K562 (cell line): ENCODE measurements around the gene POMT1. TPM values are rescaled to one million over a fixed set of nuclear protein-coding genes. Genes with fewer than 3 reads are reported as not detected.

Source experiments
- ATAC-seq: fragments of 200-7000 bp; cut with Tn5 transposase; 3 replicates; pipeline ENCODE4 v1.9.1; 2020; ENCODE audit warnings: moderate library complexity
- BruUV-seq: library from RNA; stranded (reverse); fragments of 400-500 nt; replicated peaks from 2 replicates; lab custom pipeline; 2021; lab: Mats Ljungman, UMichigan
- CTCF ChIA-PET: fragments of 300-600 bp; formaldehyde crosslinking; extraction: SDS; loops from one replicate; lab custom pipeline; 2021; ENCODE audit warnings: low intra/inter-chr PET ratio; lab: Yijun Ruan, JAX
- POLR2A ChIA-PET: fragments of 300-600, 350-650 bp; sonication (Branson Sonifier 250); formaldehyde crosslinking; extraction: SDS; loops from one replicate; lab custom pipeline; 2021; ENCODE audit warnings: antibody characterized with exemption, inconsistent platforms; lab: Yijun Ruan, JAX
- DNase-seq, 4 experiments: peaks; one replicate each; pipeline versions ENCODE4 v3.0.0 to v3.0.0-alpha.2; 2011 to 2018; ENCODE audit warnings: low spot score in 3 of 4, mixed read lengths in 3 of 4; ENCODE audit errors: extremely low read depth in 1 of 4
- FAIRE-seq: peaks from 2 replicates; lab custom pipeline; 2011; peaks lifted over from hg19 to GRCh38; lab: Jason Lieb, UNC
- H2AFZ ChIP-seq: 2 replicates; pipeline ENCODE4 v1.6.0; 2011; ENCODE audit warnings: low read depth, low read length, control low read depth, inconsistent platforms
- H3K27ac ChIP-seq: fragments of 200-600 bp; 3 replicates; pipeline ENCODE4 v1.8.0; 2011; ENCODE audit warnings: low read depth, mild to moderate bottlenecking, control low read depth, inconsistent platforms, low read length, moderate library complexity, mixed read lengths; ENCODE audit errors: extremely low read depth
- H3K27me3 ChIP-seq, 2 experiments: fragments of 300-600 bp in 1 of 2; 2 replicates in 1 of 2; 3 replicates in 1 of 2; pipeline versions ENCODE4 v1.6.0 to v1.8.0; 2011; ENCODE audit warnings: inconsistent platforms in 2 of 2, low read length in 2 of 2, mild to moderate bottlenecking in 1 of 2, mixed read lengths in 1 of 2, moderate library complexity in 1 of 2; ENCODE audit not compliant: control insufficient read depth in 2 of 2, insufficient read depth in 2 of 2
- H3K36me3 ChIP-seq: fragments of 300-600 bp; 3 replicates; pipeline ENCODE4 v1.8.0; 2011; ENCODE audit warnings: mild to moderate bottlenecking, low read length, inconsistent platforms; ENCODE audit not compliant: control insufficient read depth, insufficient read depth
- H3K4me1 ChIP-seq, 2 experiments: fragments of 200-600 bp in 1 of 2; replicated peaks in 1 of 2; 2 replicates in 1 of 2; 3 replicates in 1 of 2; pipeline versions ENCODE4 v1.5.1 to v1.8.0; 2011; ENCODE audit warnings: inconsistent platforms in 2 of 2, low read length in 2 of 2, mild to moderate bottlenecking in 1 of 2, mixed read lengths in 1 of 2, moderate library complexity in 1 of 2; ENCODE audit not compliant: control insufficient read depth in 2 of 2, insufficient read depth in 2 of 2
- H3K4me2 ChIP-seq: 2 replicates; pipeline ENCODE4 v1.6.1; 2011; ENCODE audit warnings: low read length, control low read depth, inconsistent platforms, mixed read lengths; ENCODE audit not compliant: insufficient read depth
- H3K4me3 ChIP-seq: fragments of 200-600 bp; sonication (generic), shearing (Covaris generic); 2 replicates; pipeline ENCODE4 v1.5.1; 2016; ENCODE audit warnings: control low read depth, inconsistent platforms
- H3K79me2 ChIP-seq: fragments of 200-600 bp; 3 replicates; pipeline ENCODE4 v1.8.0; 2011; ENCODE audit warnings: low read length, inconsistent platforms; ENCODE audit not compliant: control insufficient read depth, insufficient read depth
- H3K9ac ChIP-seq, 2 experiments: 2 replicates each; pipeline versions ENCODE4 v1.6.0 to v1.6.1; 2011; ENCODE audit warnings: low read depth in 2 of 2, low read length in 2 of 2, control low read depth in 1 of 2, inconsistent platforms in 1 of 2, mild to moderate bottlenecking in 1 of 2, mixed read lengths in 1 of 2; ENCODE audit not compliant: insufficient read depth in 1 of 2
- H3K9me1 ChIP-seq: one replicate; pipeline ENCODE4 v1.6.0; 2011; ENCODE audit warnings: inconsistent platforms, mild to moderate bottlenecking, low read length, moderate library complexity; ENCODE audit not compliant: control insufficient read depth, insufficient read depth
- H3K9me3 ChIP-seq: replicated peaks from 2 replicates; pipeline ENCODE4 v1.5.1; 2011; ENCODE audit warnings: low read depth, low read length, inconsistent platforms; ENCODE audit not compliant: control insufficient read depth, insufficient read depth
- H4K20me1 ChIP-seq: replicated peaks from 2 replicates; pipeline ENCODE4 v1.6.1; 2011; ENCODE audit warnings: low read length, inconsistent platforms, mixed read lengths; ENCODE audit not compliant: control insufficient read depth, insufficient read depth
- ARID3B ChIP-seq: fragments of 250-450 bp; sonication (Bioruptor Pico); IDR thresholded peaks from 2 replicates; pipeline ENCODE4 v1.4.0; 2020; ENCODE audit warnings: borderline replicate concordance
- CBFA2T3 ChIP-seq: fragments of 450-650 bp; IDR thresholded peaks from 2 replicates; pipeline ENCODE4 v1.6.1; 2017
- EGR1 ChIP-seq: fragments of 450-650 bp; conservative IDR thresholded peaks from 2 replicates; pipeline ENCODE4 v1.6.1; 2017; ENCODE audit warnings: mild to moderate bottlenecking
- ETS2 ChIP-seq: IDR thresholded peaks from 2 replicates; pipeline ENCODE4 v1.6.1; 2016; ENCODE audit warnings: borderline replicate concordance, missing genetic modification characterization, mild to moderate bottlenecking, moderate library complexity, missing compliant biosample characterization; ENCODE audit not compliant: poor library complexity, severe bottlenecking
- HDAC1 ChIP-seq, 2 experiments: fragments of 450-650 bp; IDR thresholded peaks; 2 replicates each; pipeline ENCODE4 v1.6.1; 2016 to 2017; ENCODE audit warnings: inconsistent platforms in 1 of 2, mild to moderate bottlenecking in 1 of 2, moderate library complexity in 1 of 2
- MYC ChIP-seq, 2 experiments: fragments of 250-450 bp in 1 of 2; sonication (Bioruptor Pico) in 1 of 2; IDR thresholded peaks; 2 replicates each; pipeline versions ENCODE4 v1.5.1 to v1.6.1; 2012 to 2021; ENCODE audit warnings: low read depth in 2 of 2, borderline replicate concordance in 1 of 2, improper control_type of control experiment in 1 of 2, low read length in 1 of 2, mild to moderate bottlenecking in 1 of 2, moderate library complexity in 1 of 2
- NR3C1 ChIP-seq: sonication (generic); formaldehyde crosslinking; IDR thresholded peaks from 2 replicates; pipeline ENCODE4 v1.8.1; 2022; ENCODE audit warnings: missing genetic modification reagents
- POLR2G ChIP-seq: fragments of 200-400 bp; formaldehyde crosslinking; IDR thresholded peaks from 2 replicates; pipeline ENCODE4 v1.6.1; 2017; ENCODE audit warnings: low read depth, mild to moderate bottlenecking, antibody characterized with exemption, low read length, moderate library complexity
- RB1 ChIP-seq: fragments of 450-650 bp; IDR thresholded peaks from 2 replicates; pipeline ENCODE4 v1.6.1; 2017; ENCODE audit warnings: low read depth, mild to moderate bottlenecking
- SMARCE1 ChIP-seq: fragments of 450-650 bp; IDR thresholded peaks from 2 replicates; pipeline ENCODE4 v1.7.1; 2016; ENCODE audit warnings: mild to moderate bottlenecking
- STAT5B ChIP-seq: fragments of 250-450 bp; sonication (Bioruptor Pico); IDR thresholded peaks from 2 replicates; pipeline ENCODE4 v1.8.0; 2021; ENCODE audit warnings: mild to moderate bottlenecking, inconsistent platforms
- TEAD1 ChIP-seq, 2 experiments: fragments of 450-650 bp in 1 of 2; sonication (generic) in 1 of 2; formaldehyde crosslinking; IDR thresholded peaks; 2 replicates each; pipeline versions ENCODE4 v1.4.0 to v1.8.0; 2020 to 2022; ENCODE audit warnings: mild to moderate bottlenecking in 2 of 2, missing genetic modification reagents in 1 of 2
- ZBTB33 ChIP-seq: sonication (generic); formaldehyde crosslinking; IDR thresholded peaks from 2 replicates; pipeline ENCODE4 v1.8.1; 2023; ENCODE audit warnings: mild to moderate bottlenecking, missing genetic modification reagents
- ZNF696 ChIP-seq: fragments of 250-450 bp; sonication (Bioruptor Pico); conservative IDR thresholded peaks from 2 replicates; pipeline ENCODE4 v1.4.0; 2020; ENCODE audit warnings: mild to moderate bottlenecking, moderate library complexity
- WGBS: fragments of 100-300 bp; shearing (Covaris generic); methylation state at CpG from one replicate; pipeline ENCODE4 v1.1.6; 2016; ENCODE audit warnings: low coverage, mixed read lengths; ENCODE audit not compliant: insufficient coverage; ENCODE audit errors: missing lambda C conversion rate; 5-methylcytosine and 5-hydroxymethylcytosine counted together
- in situ Hi-C: fragments of 300-500 bp; cut with MboI; formaldehyde crosslinking; loops from 4 replicates; pipeline ENCODE4 v1.15.0; 2018; ENCODE audit warnings: inconsistent platforms, mixed read lengths
- intact Hi-C: fragments of 100-400 bp; cut with micrococcal nuclease; formaldehyde crosslinking; loops from 2 replicates; pipeline ENCODE4 v1.14.2; 2022
- polyA plus RNA-seq, 8 experiments: library from polyadenylated mRNA; depleted of rRNA in 4 of 8; stranded (reverse) in 5 of 8; unstranded in 3 of 8; fragments of >200 nt; fragmentation: Nextera tagmentation in 2 of 8; fragmentation: Illumina TruSeq in 1 of 8; extraction: Ambion mirVana in 2 of 8; extraction: Trizol in 1 of 8; gene quantifications; 2 replicates each; pipeline versions ENCODE4 v1.2.1 to v1.2.3, GENCODE V29; 2011 to 2014; ENCODE audit warnings: inconsistent platforms in 1 of 8, missing spikeins in 1 of 8
- total RNA-seq, 7 experiments: library from RNA; depleted of rRNA in 6 of 7; stranded (reverse); fragments of >200 nt in 6 of 7; fragmentation: Illumina TruSeq in 2 of 7; extraction: Trizol in 2 of 7; gene quantifications; 2 replicates each; pipeline versions ENCODE4 v1.2.1 to v1.2.3, GENCODE V29; 2011 to 2021; ENCODE audit warnings: low replicate concordance in 1 of 7

Gene POMT1
- total and polyA plus RNA-seq, 9 of the 15 experiments (the other 6 are each of a cell fraction or from before 2014, with no cell fraction given): 1.8 to 23.5 (median 14.6) TPM

GRCh38 chr9:131475956-131476776 lies 26.6 kb upstream of the POMT1 start:
- H3K9me3 ChIP-seq: no peaks in the 10 kb centered on the region
- H2AFZ ChIP-seq: no peak overlapping the region
- BruUV-seq: no TSS peak
- H3K36me3 ChIP-seq: peaks cover 93% of the 10 kb centered on the region
- peak; percentile 79 for ATAC-seq
- H3K4me3 ChIP-seq: no peak overlapping the region
- FAIRE-seq: no peak
- H4K20me1 ChIP-seq: no peaks in the 10 kb centered on the region
- intact Hi-C loops (loop anchor here (5.0 kb wide), 1 partner anchor 124 kb away; no protein-coding TSS in a partner anchor), in situ Hi-C loops (loop anchor here (10.0 kb wide), 1 partner anchor 121 kb away; no protein-coding TSS in a partner anchor)
- no peak overlapping the region for H3K9ac ChIP-seq
- ChIA-PET POLR2A (interaction anchor here (0.8 to 2.0 kb wide), 2 partner anchors 8 to 267 kb away, joined by 3 to 5 read pairs; no protein-coding TSS in a partner anchor), CTCF (interaction anchor here (0.6 to 1.1 kb wide), 2 partner anchors 127 to 470 kb away, joined by 4 to 5 read pairs; no protein-coding TSS in a partner anchor)
- H3K79me2 ChIP-seq: no peaks in the 10 kb centered on the region
- peaks cover 0 to 7% of the 10 kb centered on the region in 2 experiments; a peak in 1 of 5 replicates for H3K4me1 ChIP-seq
- no peak overlapping the region for H3K4me2 ChIP-seq
- no peak for DNase-seq
- 88% methylated on average over 18 of the region's 40 CpGs for WGBS
- no peaks in the 10 kb centered on the region for H3K9me1 ChIP-seq
- no peak overlapping the region for H3K27ac ChIP-seq
- H3K27me3 ChIP-seq: no peaks in the 10 kb centered on the region
- TF ChIP-seq CBFA2T3: no peak
- 0 out of 2 replicates have a peak, but pooled peaks have one; percentile 13 for TF ChIP-seq RB1
- TF ChIP-seq POLR2G: peak; percentile 56
- no peak for TF ChIP-seq MYC (IDR thresholded peaks at IDR 0.05; ENCODE audit: low read depth, low read length)
- no peak for TF ChIP-seq MYC (CRISPR knock-in tag; IDR thresholded peaks at IDR 0.05; ENCODE audit: borderline replicate concordance, low read depth)
- TF ChIP-seq ZNF696 (CRISPR knock-in tag): no peak
- no peak for TF ChIP-seq STAT5B (CRISPR knock-in tag)
- no peak for TF ChIP-seq ARID3B (CRISPR knock-in tag)
- no peak for TF ChIP-seq ETS2 (tag)
- TF ChIP-seq SMARCE1: no peak
- no peak for TF ChIP-seq EGR1
- no peak for TF ChIP-seq NR3C1 (CRISPR knock-in tag)
- peak; percentile 41; the same call in 1 of the 2 replicates for TF ChIP-seq ZBTB33 (CRISPR knock-in tag)
- TF ChIP-seq TEAD1 (CRISPR knock-in tag; IDR thresholded peaks at IDR 0.05): no peak
- TF ChIP-seq HDAC1 (IDR thresholded peaks at IDR 0.05): no peak
